ENCODE data around the gene KCNT2.

DNA sequence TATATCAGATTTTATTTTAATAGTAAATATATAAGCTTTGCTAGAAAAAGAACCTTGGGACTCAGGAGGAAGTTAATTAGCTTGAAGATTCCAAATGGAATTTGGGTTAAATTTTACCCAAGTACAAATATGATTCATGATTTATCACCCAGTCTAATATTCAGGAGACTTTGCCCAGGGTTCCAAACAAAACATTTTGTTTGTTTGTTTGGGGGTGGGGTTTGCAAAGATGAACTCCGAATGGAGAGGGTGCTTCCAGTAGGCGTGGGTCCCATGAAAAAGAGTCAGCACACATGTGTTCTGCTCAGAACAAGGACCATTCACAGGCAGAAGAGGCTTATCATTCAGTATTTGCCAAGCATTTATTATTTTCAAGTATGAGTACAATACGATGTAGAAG is 23.5 kb downstream of the KCNT2 start:
- TF ChIP-seq, protein P1, sequence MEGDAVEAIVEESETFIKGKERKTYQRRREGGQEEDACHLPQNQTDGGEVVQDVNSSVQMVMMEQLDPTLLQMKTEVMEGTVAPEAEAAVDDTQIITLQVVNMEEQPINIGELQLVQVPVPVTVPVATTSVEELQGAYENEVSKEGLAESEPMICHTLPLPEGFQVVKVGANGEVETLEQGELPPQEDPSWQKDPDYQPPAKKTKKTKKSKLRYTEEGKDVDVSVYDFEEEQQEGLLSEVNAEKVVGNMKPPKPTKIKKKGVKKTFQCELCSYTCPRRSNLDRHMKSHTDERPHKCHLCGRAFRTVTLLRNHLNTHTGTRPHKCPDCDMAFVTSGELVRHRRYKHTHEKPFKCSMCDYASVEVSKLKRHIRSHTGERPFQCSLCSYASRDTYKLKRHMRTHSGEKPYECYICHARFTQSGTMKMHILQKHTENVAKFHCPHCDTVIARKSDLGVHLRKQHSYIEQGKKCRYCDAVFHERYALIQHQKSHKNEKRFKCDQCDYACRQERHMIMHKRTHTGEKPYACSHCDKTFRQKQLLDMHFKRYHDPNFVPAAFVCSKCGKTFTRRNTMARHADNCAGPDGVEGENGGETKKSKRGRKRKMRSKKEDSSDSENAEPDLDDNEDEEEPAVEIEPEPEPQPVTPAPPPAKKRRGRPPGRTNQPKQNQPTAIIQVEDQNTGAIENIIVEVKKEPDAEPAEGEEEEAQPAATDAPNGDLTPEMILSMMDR (IDR thresholded peaks at IDR 0.05 in 2 of 3, conservative IDR thresholded peaks at IDR 0.05 in 1 of 3; ENCODE audit: control insufficient read depth in 2 of 3, extremely low read depth in 1 of 3, insufficient read depth in 1 of 3, low read depth in 3 of 3, low read length in 3 of 3): no peak
- TF ChIP-seq EP300 (IDR thresholded peaks at IDR 0.05; ENCODE audit: borderline replicate concordance in 1 of 2, control insufficient read depth in 1 of 2, low read depth in 2 of 2, low read length in 2 of 2) (no peak), ATF7 (IDR thresholded peaks at IDR 0.05; ENCODE audit: low read depth) (no peak), HDAC6 (IDR thresholded peaks at IDR 0.05; ENCODE audit: unreplicated experiment) (no peak), SREBF2 (IDR thresholded peaks at IDR 0.05; ENCODE audit: low read length) (no peak), MYC (IDR thresholded peaks at IDR 0.05; ENCODE audit: insufficient read depth, insufficient read length, insufficient replicate concordance, low read length, severe bottlenecking) (no peak), POLR2A (IDR thresholded peaks at IDR 0.05; ENCODE audit: low read depth, low read length) (no peak), ZNF274 (IDR thresholded peaks at IDR 0.05; ENCODE audit: insufficient read depth, insufficient read length) (no peak), BHLHE40 (IDR thresholded peaks at IDR 0.05; ENCODE audit: borderline replicate concordance in 1 of 2, low read depth in 2 of 2, low read length in 1 of 2) (no peak), NR2C1 (IDR thresholded peaks at IDR 0.05) (no peak)

Measured in GM12878 (cell line).